Measurements from ENCODE around the gene GALNT14. TPM values are rescaled to one million over a fixed set of nuclear protein-coding genes. Genes with fewer than 3 reads are reported as not detected.

Gene GALNT14
- total RNA-seq, 1 experiment from 2014 or later = 8.0 TPM

DNA sequence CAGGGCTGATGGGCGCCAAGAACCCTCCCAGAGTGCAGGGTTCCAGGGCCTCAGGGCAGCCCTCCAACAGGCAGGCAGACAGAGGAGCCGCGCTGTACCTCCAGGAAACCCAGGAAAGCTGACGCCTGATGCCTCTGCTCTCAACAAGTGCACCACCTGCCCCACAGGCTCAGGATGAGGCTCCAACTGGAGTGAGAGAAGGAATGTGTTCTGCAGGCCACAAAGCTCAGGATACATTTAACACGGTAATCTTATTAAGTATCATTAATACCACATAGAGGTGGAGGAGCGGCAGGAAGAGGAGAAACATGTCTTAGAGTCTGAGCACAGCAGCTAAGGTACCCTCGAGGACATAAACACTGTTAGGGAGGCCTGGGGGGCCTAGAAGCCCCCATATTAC, 175.1 kb downstream of the GALNT14 start:
- Histone ChIP-seq H3K36me3 (replicated peaks; ENCODE audit: control insufficient read depth, insufficient read depth, low read length) (no peaks in the 10 kb centered on the region; the same call in 1 of the 2 replicates), H3K27me3 (ENCODE audit: control insufficient read depth, insufficient read depth, low read length) (no peaks in the 10 kb centered on the region), H3K4me3 (ENCODE audit: insufficient read depth, low read depth, low read length) (no peak overlapping the region)
- DNase-seq = no peak

DNA sequence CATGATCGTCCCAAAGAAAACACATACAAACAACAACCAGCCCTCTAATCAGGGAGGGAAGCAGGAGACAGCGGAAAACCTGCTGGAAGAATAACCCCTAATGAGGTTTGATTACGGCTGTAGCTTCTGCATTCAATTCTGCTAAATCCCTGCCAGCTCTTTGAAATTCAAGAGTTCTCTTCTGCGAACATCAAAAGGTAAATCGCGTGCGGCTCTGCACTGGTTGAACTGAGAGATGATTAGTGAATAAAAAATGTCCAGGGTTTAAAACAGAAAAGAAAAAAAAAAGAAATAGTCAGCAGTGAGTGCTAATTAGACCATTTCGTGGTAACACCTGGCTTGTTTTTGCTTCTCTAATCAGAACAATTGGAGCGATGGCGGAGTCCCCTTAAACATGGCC, 178.0 kb downstream of the GALNT14 start:
- DNase-seq = no peak
- Histone ChIP-seq H3K4me3 (ENCODE audit: insufficient read depth, low read depth, low read length) (no peak overlapping the region), H3K36me3 (replicated peaks; ENCODE audit: control insufficient read depth, insufficient read depth, low read length) (no peaks in the 10 kb centered on the region), H3K27me3 (ENCODE audit: control insufficient read depth, insufficient read depth, low read length) (no peaks in the 10 kb centered on the region)

DNA sequence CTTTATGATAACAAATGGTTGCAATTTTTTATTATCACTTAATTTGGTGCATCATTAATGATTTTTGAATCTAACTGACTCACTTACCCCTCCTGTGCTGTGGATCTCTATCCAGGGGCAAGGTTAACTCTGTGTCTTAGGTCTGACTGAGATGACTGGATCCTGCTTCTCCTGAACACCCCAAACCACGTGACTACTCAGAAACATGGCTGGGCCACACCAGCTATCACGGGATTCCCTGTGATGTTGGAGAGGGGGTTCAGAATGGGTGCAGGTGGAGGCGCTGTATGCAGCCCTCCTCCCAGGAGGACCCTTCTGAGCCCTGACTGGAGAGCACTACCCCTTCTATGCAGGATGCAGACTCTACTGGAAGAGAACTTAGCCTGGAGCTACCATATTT, 178.6 kb downstream of the GALNT14 start:
- H3K27me3 ChIP-seq (ENCODE audit: control insufficient read depth, insufficient read depth, low read length) = no peaks in the 10 kb centered on the region
- no peaks in the 10 kb centered on the region for H3K36me3 ChIP-seq (replicated peaks; ENCODE audit: control insufficient read depth, insufficient read depth, low read length)
- no peak for DNase-seq
- H3K4me3 ChIP-seq (ENCODE audit: insufficient read depth, low read depth, low read length) = no peak overlapping the region

- H3K4me3 ChIP-seq (ENCODE audit: insufficient read depth, low read depth, low read length) = no peak overlapping the region
- DNase-seq = peak; percentile 64
- no peaks in the 10 kb centered on the region for H3K27me3 ChIP-seq (ENCODE audit: control insufficient read depth, insufficient read depth, low read length)
Measured at GRCh38 chr2:30958918-30959265, 179.3 kb downstream of the GALNT14 start.

DNA sequence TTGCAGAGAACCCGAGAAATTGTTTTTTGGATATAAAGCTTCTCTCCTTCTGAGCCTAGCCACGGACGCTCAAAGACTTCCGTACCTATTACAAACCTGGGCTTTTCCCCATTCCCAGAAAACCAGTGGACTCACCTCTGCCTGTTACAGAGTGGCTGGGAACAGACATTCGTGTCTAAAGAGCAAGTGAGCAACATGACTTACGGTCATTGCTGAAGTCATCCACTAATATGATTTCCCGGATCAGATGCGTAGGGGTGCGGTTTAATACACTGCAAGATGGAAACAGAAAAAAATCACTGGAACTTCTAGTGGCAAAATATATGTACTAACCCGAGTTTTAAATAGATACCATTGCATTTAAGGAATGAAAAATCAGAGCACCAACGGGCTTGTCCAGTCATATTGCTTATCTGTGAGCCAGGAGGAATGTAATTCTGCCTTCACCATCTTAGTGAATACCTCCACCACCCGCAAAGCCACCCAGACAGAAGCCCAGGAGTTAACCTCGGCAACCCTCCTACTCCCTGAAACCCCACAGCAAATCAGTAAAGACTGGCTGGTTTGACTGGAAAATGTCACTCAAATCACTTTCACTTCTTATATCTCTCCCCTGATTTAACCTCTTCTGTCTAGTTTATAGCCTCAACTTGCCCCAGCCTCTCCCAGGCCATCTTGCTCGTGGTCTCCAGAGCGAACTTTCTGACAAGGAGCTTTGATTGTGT, 179.9 kb downstream of the GALNT14 start:
- Histone ChIP-seq H3K27me3 (ENCODE audit: control insufficient read depth, insufficient read depth, low read length) (no peaks in the 10 kb centered on the region), H3K36me3 (replicated peaks; ENCODE audit: control insufficient read depth, insufficient read depth, low read length) (no peaks in the 10 kb centered on the region), H3K4me3 (ENCODE audit: insufficient read depth, low read depth, low read length) (no peak overlapping the region)
- no peak for DNase-seq

More at GRCh38 chr2:30958918-30959265, 179.3 kb downstream of the GALNT14 start:
- H3K36me3 ChIP-seq (replicated peaks; ENCODE audit: control insufficient read depth, insufficient read depth, low read length) = no peaks in the 10 kb centered on the region

DNA sequence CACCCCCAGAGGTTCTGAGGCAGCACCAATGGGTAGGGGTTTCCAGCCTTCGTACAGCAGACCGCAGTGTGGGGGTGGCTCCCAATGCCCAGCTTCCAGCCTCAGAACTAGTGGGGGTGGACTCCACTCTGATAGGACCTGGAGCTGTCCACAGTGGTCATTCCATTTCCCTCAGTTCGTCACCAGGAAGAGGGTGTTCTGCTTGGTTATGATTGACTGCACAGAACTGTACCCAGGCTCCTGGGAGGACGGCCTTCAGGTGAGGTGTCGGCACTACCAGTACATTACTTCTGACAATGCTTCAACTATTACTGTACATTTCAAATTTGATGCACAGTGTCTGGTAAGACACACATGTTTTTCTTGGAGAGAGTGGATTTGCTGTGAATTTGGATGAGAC, 180.6 kb downstream of the GALNT14 start:
- no peaks in the 10 kb centered on the region for H3K27me3 ChIP-seq (ENCODE audit: control insufficient read depth, insufficient read depth, low read length)
- DNase-seq = no peak
- H3K36me3 ChIP-seq (replicated peaks; ENCODE audit: control insufficient read depth, insufficient read depth, low read length) = no peaks in the 10 kb centered on the region
- no peak overlapping the region for H3K4me3 ChIP-seq (ENCODE audit: insufficient read depth, low read depth, low read length)

- no peak overlapping the region for H3K4me3 ChIP-seq (ENCODE audit: insufficient read depth, low read depth, low read length)
- no peak for DNase-seq
- H3K27me3 ChIP-seq (ENCODE audit: control insufficient read depth, insufficient read depth, low read length) = no peaks in the 10 kb centered on the region
- H3K36me3 ChIP-seq (replicated peaks; ENCODE audit: control insufficient read depth, insufficient read depth, low read length) = no peaks in the 10 kb centered on the region
Measured at GRCh38 chr2:30956995-30957394, 181.2 kb downstream of the GALNT14 start.

DNA sequence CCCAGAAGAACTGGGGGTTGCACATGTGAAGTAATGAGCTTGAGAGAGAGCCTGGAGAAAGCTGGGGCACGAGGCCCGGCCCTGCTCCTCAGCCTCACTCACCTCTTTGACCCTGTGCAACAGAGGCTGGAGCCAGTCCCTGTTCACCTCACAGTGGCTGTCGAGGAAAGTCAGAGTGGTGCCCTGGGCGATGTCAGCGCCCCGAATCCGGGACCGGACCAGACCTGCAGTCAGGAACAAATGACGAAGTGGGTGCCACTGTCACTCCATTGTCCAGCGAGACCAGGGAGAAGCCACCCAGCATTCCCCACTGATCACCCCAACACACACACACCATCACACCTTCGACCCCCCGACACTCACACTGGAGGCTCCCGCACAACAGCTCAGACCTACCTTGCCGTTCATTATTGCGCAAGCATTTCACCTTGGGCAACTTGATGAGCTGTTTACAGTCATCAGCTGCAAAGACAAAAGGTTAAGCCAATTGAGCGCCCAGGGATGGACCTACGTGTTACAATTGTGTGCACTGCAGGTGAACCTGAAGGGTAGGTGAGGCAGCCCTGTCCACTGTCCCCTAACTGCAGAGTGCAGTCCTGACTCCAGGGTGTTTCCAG, 182.6 kb downstream of the GALNT14 start:
- Histone ChIP-seq H3K36me3 (replicated peaks; ENCODE audit: control insufficient read depth, insufficient read depth, low read length) (no peaks in the 10 kb centered on the region), H3K4me3 (ENCODE audit: insufficient read depth, low read depth, low read length) (no peak overlapping the region), H3K27me3 (ENCODE audit: control insufficient read depth, insufficient read depth, low read length) (no peaks in the 10 kb centered on the region)
- DNase-seq = no peak

DNA sequence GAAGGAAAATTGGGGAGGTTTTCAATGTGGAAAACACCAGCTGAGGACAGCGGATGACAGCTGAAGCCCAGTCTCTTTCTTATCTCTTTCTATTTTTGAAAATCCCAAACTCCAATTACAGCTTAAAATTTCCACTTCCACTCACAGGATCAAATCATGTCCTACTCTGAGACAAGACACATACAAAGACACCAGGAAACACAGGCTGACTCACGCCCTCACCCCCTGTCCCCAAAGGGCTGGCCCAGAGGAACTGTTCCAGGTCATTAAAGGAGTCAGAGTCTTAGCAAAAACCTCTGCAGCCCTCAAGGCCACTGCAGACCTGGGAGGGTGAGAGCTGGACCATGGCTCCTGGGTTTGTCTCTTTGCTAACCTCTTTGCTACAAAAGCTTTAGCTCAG, 187.9 kb downstream of the GALNT14 start:
- Histone ChIP-seq H3K36me3 (replicated peaks; ENCODE audit: control insufficient read depth, insufficient read depth, low read length) (no peaks in the 10 kb centered on the region), H3K27me3 (ENCODE audit: control insufficient read depth, insufficient read depth, low read length) (no peaks in the 10 kb centered on the region), H3K4me3 (ENCODE audit: insufficient read depth, low read depth, low read length) (no peak overlapping the region)
- no peak for DNase-seq

GRCh38 chr2:30949435-30949834, 188.8 kb downstream of the GALNT14 start:
- Histone ChIP-seq H3K36me3 (replicated peaks; ENCODE audit: control insufficient read depth, insufficient read depth, low read length) (no peaks in the 10 kb centered on the region), H3K27me3 (ENCODE audit: control insufficient read depth, insufficient read depth, low read length) (no peaks in the 10 kb centered on the region), H3K4me3 (ENCODE audit: insufficient read depth, low read depth, low read length) (no peak overlapping the region)
- DNase-seq = no peak

- no peak for DNase-seq
- H3K36me3 ChIP-seq (replicated peaks; ENCODE audit: control insufficient read depth, insufficient read depth, low read length) = no peaks in the 10 kb centered on the region
- H3K4me3 ChIP-seq (ENCODE audit: insufficient read depth, low read depth, low read length) = no peak overlapping the region
- no peaks in the 10 kb centered on the region for H3K27me3 ChIP-seq (ENCODE audit: control insufficient read depth, insufficient read depth, low read length)
Measured at GRCh38 chr2:30948857-30949256, 189.4 kb downstream of the GALNT14 start.

DNA sequence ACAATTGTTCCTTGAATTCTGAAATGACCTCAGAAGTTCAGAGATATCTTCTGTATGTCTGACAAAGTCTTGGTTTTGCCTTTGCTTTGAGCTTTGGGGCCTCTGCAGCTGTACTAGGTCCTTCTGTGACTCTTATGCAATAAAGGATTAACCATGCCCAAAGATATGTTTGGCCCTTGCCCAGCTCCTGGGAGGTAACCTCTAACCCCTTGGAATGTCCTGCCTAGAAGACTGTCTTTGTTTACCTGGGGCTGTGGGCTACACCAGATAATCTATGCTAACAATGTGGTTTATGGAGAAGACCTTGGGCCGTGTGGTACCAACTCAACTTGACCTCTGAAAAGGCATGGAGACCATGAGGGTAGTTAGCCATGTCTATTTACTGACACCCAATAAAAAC, 190.1 kb downstream of the GALNT14 start:
- no peaks in the 10 kb centered on the region for H3K27me3 ChIP-seq (ENCODE audit: control insufficient read depth, insufficient read depth, low read length)
- H3K36me3 ChIP-seq (replicated peaks; ENCODE audit: control insufficient read depth, insufficient read depth, low read length) = no peaks in the 10 kb centered on the region
- no peak for DNase-seq
- no peak overlapping the region for H3K4me3 ChIP-seq (ENCODE audit: insufficient read depth, low read depth, low read length)

DNA sequence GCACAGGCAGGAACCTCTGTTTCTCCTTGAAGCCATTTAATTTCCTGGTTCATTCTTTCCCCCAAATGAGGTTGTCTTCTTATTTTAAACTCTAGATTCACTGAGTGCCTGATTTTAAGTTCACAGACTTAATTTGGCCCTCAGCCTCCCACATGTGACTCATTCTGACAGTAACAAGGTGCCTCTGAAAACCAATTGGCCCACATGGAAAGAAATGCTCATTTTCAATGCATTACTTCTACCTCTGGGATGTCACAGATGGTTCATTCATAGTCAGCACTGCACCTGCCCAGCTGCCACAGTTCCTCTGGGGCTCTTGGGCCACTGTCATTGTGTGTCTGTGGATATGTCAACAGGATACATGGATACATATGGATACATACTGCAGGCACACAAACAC, 190.6 kb downstream of the GALNT14 start:
- DNase-seq = no peak
- H3K4me3 ChIP-seq (ENCODE audit: insufficient read depth, low read depth, low read length) = no peak overlapping the region
- no peaks in the 10 kb centered on the region for H3K36me3 ChIP-seq (replicated peaks; ENCODE audit: control insufficient read depth, insufficient read depth, low read length)
- H3K27me3 ChIP-seq (ENCODE audit: control insufficient read depth, insufficient read depth, low read length) = no peaks in the 10 kb centered on the region

DNA sequence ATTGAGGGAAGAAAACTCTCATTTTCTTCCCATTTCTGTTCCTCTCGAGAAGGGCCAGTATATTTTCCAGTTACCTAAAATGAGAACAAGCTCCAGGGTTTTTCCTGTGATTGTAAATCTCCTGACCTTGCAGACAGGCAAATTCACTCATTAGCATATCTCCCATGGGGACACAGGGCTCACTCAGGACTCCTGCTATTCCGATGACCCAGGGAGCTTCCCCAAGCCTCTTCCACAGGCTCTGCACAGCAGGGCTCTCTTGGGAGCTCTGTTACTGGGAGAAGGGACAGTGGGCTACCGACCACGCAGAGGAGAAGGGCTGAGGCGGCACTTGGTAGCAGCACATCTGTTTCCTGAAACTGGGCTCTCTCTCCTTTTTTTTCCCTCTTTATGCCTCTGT, 195.8 kb downstream of the GALNT14 start:
- H3K36me3 ChIP-seq (replicated peaks; ENCODE audit: control insufficient read depth, insufficient read depth, low read length) = no peaks in the 10 kb centered on the region
- H3K4me3 ChIP-seq (ENCODE audit: insufficient read depth, low read depth, low read length) = no peak overlapping the region
- H3K27me3 ChIP-seq (ENCODE audit: control insufficient read depth, insufficient read depth, low read length) = no peaks in the 10 kb centered on the region
- no peak for DNase-seq

DNA sequence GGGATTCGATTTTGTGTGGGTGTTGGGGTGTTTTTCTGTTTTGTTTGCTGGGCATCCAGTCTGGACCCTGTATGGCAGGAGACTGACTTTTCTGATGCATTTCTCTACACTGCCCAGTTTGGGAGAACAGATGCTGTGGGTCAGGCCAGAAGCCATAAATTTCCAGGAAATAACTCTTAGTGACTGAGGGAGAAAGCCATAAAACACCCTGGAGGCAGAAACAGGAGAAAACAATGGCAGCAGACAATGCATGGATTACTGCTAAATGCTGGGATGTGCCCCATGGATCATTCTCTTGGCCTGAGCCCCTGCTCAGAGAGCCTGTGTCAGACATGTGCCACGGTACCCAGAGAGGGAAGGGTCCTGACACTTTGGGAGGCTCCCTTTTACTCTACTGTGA, 197.4 kb downstream of the GALNT14 start:
- no peaks in the 10 kb centered on the region for H3K27me3 ChIP-seq (ENCODE audit: control insufficient read depth, insufficient read depth, low read length)
- no peaks in the 10 kb centered on the region for H3K36me3 ChIP-seq (replicated peaks; ENCODE audit: control insufficient read depth, insufficient read depth, low read length)
- H3K4me3 ChIP-seq (ENCODE audit: insufficient read depth, low read depth, low read length) = no peak overlapping the region
- DNase-seq = no peak
